GM12873 (cell line): ENCODE measurements around the gene FBXL16.

Experiments used
- CTCF ChIP-seq: IDR thresholded peaks from 2 replicates; pipeline ENCODE4 v1.5.1; 2012; ENCODE audit warnings: low read depth, mild to moderate bottlenecking, moderate library complexity, low read length, control low read depth; ENCODE audit not compliant: insufficient read depth; ENCODE audit errors: missing control alignments

FBXL16 gene

GRCh38 chr16:740459-740763 is 34.8 kb upstream of the FBXL16 start:
- no peak for TF ChIP-seq CTCF

GRCh38 chr16:739560-740458 is 34.2 kb upstream of the FBXL16 start:
- TF ChIP-seq CTCF: no peak

DNA sequence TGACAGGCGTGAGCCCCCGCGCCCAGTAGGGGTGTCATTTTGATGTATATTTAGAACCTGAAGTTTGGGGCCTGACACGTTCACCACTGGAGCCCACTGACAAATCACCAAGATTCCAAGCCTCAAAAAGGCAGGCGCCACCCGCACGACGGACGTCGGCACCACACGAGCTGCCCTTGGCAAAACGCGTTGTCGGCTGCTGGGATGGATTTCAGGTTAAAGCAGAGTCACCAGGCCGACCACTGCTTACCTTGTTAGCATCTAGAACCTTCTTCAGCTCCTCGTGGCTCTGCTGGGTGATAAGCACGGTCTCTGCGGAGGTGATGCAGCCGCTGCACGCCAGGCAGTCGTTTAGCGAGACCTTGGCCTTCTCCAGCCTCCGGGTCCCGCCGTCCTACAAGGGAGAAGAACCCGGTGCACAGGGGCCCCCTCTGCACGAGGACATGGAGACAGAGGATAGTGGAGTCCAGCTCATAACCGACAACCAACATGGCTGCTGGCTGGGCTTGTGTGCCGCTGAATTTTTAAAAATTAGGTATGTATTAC is 31.4 kb upstream of the FBXL16 start:
- TF ChIP-seq CTCF: no peak

- TF ChIP-seq CTCF: peak; percentile 11
Measured at GRCh38 chr16:735982-736453, 30.4 kb upstream of the FBXL16 start.

- TF ChIP-seq CTCF: no peak
Measured at GRCh38 chr16:734981-735881, 29.6 kb upstream of the FBXL16 start.

- no peak for TF ChIP-seq CTCF
Measured at GRCh38 chr16:734208-734980, 28.8 kb upstream of the FBXL16 start.
